Endometrium (tissue), 2 donors: Measurements from ENCODE around the gene USH1G.

Experiments used
- FAIRE-seq: peaks from 2 replicates; lab custom pipeline; 2012; peaks lifted over from hg19 to GRCh38; lab: Jason Lieb, UNC
- donor health status: control.
- donor health status: control.

USH1G gene

DNA sequence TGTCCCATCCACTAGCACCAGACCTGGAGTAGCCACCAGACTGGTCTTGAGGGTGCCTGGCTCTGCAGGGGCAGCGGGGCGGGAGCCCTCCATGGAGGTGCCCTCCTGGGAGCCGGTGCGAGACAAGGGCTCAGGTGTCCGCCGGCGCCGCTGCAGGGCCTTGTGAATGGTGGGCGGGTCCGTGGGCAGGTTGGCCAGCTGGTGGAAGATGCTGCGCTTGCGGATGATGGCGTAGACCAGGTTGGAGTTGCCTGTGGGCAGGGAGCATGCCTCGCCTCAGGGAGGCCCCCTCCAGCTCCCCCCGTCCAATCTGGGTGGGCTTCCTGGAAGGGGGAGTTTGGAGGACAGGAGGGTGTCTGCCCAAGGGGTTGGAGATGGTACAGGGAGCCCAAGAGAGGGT, 31.1 kb upstream of the USH1G start:
- no peak for FAIRE-seq

DNA sequence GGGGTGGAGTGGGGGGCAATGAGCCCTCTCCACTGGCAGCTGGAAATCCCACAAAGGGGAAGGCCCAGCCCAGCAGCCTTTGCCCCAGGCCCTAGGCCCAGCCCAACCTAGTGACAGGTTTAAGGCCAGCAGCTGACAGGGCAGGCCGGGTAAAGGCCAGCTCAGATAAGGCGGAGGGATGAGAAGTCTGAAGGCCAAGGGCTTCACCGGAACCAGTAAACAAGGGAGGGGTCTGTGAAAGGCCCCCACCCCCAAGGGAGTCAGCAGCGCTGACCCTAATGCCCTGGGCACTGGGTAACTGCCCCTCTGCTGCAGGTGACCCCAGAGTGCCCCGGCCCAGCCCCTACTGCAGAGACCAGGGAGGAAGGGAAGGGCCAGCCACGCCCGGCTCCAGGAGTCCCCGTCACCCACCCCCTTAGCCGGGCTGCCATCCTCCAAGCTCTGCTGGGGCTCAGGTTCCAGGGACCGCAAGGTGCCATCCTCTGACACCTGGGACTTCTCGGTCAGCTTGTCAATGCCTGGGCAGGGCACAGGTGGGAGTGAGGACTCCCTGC, 30.2 kb upstream of the USH1G start:
- no peak for FAIRE-seq

DNA sequence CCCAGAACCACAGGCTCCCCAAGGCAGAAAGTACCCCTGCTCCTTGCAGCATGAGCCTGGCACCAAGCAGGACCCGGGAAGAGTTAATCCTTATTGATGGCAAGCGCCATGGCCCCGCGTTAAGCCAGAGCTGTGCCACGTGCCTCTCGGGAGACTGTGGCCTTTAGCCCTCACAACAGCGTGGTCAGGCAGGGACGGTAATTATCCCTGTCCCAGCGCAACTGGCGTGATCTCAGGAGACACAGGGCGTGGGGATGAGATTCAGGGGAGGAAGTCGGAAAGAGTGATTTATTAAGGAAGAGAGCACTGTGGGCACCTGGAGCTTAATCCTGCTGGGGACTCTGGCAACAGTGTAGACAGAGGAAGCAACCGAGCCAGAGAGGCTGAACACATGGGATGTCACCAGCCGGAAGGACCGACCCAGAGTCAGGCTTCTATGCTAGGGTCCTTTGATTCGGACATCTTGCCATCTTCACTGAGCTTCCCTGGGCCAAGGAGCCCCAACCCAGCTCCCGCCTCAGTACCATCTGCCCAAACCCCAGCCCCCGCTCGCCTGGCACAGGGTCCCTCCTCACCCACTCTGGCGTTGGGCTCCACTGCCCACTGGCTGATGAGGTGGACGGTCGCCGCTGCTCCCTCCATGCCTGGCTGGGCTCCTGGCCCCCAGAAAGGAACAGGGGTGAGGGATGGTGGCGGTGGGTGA, 29.5 kb upstream of the USH1G start:
- FAIRE-seq = no peak

DNA sequence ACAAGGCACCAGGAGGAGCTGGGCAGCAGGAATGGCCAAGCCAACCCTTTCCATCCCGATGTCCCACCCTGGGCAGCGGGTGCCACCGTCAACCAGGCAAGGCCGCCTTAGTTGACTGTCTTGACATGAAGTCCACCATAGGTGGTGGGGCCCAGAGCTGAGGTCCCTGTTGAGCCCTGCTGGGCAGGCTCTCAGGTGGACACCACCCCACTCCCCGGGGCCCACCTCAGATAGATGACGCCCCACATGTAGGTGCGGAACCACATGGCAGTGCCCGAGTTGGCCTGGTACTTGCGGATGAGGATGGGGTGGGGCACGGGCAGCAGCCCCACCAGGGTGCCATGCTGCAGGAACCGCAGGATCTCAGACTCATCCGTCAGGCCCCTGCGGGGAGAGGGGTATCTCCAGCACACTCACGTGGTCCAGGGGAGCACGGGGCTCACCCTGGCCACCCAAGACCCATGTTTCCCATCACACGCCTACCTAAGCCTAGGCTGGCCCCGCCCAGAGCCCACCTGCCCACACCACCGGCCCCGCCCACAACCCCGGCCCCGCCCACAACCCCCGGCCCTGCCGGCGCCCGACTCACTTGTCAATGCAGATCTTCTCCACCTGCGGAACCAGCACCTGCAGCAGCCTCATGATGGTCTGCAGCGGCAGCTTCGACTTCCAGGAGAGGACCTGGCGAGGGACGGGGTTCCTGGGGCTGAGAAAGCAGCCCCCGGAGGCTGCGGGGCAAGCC, 28.8 kb upstream of the USH1G start:
- FAIRE-seq = no peak

DNA sequence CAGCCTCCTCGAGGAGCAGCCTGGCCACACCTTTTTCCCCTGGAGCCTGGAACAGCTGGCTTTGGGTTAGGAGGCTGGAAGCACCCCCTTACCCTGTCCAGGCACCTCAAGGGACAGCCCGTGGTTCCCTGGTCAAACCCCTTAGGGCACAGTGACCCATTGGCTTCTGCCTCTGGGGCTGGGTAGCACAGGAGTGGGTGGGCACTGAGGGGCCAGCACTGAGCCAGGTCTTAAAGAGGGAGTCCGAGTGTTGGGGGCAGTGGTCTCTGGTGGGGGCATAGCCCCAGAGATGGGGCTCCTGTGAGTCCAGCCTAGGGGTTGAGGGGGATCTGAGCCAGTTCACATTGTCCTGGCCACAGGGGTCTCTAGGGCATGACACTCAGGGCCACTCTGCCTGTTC, 28.0 kb upstream of the USH1G start:
- no peak for FAIRE-seq

DNA sequence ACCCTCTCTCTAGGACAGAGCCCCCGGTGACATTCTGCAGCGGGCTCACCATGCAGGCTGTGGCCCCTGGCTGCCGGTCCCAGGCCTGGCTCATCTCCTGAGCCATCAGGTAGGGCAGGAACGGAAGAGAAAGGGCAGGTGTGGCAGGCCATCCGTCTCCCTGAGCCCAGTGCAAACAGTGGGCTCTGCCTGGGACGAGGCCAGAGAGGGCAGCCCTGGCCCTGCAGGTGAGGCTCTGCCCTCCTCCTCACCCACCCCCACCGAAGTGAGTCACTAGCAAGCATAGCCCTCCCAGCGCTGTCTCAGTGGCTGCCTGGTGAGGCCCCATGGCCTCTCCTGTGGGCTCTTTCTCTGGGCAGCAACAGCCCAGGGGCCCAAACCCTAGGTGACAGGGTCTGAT, 27.2 kb upstream of the USH1G start:
- no peak for FAIRE-seq

DNA sequence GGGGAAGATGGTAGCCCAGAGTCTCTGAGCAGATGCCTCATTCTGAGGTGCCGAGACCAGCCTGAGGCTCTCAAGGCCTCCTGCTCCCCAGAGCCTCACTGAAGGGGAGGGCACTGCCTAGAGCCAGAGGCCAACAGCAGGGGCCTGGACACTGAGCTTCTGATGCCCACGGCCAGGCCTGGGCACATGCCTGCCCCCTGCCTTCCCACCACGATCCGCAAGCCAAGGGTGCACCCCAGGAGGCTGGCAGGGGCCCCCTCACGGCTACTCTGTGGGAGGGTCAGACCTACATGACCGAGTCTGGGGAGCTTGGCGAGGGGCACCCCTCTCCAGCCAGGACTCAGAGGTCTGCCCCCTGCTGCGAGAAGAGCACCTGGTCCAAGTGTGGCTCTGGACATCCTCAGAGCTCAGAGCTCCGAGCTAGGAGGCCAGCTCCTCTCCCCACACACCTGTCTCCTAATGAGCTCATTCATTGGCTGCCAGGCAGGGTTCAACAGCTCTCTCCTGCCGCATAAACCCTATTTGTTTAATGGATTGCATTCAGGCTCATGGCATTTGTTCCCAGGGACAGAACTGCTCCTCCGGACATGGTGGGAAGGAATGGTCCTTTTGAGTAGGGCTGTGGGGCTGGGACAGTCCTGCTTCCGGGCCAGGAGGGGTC, 26.5 kb upstream of the USH1G start:
- no peak for FAIRE-seq

DNA sequence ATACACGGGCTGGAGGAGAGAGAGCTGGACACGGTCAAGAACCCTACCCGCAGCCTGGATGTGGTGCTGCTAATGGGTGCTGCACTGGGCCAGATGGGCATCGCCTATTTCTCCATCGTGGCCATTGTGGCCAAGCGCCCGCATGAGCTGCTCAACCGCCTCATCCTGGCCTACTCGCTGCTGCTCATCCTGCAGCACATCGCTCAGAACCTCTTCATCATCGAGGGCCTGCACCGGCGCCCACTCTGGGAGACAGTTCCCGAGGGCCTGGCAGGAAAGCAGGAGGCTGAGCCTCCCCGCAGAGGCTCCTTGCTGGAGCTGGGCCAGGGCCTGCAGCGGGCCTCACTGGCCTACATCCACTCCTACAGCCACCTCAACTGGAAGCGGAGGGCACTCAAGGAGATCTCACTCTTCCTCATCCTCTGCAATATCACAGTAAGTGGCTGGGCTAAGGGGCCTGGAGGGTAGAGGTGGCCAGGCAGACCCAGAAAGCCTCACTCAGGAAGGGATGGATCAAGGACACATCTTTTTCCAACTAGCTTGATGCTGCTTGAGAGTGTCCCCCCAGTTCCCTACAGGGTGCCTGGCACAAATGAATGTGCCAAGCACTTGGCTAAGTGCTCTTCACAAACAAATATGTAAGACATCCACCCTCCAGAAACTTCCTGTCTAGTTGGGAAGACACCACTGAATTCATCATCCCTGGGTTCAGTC, 24.1 kb upstream of the USH1G start:
- no peak for FAIRE-seq

DNA sequence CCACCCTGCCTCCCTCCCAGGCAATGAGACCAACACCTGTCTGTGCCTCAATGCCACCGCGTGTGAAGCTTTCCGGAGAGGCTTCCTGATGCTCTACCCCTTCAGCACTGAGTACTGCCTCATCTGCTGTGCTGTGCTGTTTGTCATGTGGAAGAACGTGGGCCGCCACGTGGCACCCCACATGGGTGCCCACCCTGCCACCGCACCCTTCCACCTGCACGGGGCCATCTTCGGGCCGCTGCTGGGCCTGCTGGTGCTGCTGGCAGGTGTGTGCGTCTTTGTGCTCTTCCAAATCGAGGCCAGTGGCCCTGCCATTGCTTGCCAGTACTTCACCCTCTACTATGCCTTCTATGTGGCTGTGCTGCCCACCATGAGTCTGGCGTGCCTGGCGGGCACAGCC, 23.6 kb upstream of the USH1G start:
- FAIRE-seq = no peak

DNA sequence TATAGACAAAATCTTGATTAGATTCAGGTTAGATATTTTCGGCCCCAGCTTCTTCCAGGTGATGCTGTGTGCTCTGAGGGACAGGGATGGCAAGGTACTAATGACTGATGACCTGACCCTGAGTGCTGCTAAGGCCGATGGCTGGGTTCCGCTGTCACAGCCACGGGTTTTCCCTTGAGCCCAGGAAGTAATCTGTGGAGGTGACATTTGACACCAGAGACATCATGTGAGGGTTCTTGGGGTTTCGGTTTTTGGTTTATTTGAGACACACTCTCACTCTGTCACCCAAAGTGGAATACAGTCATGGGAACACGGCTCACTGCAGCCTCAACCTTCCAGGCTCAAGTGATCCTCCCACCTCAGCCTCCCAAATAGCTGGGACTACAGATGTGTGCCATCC, 22.5 kb upstream of the USH1G start:
- FAIRE-seq = no peak

DNA sequence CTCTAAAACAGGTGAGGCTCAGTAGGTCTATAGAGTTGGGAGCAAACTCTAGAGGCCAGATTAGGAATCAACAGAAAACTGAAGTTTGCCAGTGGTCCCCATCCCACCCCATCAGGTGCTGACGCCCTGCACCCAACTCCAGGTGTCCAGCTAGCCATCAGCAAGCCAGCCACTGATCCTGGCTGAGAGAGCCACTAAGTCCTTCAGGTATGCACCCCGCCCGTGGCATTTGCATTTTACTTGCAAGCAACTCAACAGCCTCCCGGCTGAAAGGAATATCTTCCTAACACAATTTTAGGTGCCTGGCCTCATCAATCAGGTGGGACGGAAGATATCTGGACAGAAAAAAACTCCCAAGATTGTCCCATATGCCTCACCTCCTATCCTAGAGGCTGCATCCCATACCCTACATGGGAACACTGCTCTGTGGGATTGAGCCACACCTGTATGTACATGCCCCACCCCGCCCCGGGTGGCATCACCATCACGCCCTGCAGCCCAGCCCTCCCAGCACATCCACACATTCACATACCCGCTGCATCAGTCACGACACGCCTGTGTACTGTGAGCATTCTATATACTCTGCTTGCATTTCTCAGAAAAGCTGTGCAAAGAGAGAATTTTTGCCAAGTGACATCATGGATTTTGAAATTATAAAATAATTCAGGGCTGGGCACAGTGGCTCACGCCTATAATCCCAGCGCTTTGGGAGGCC, 20.9 kb upstream of the USH1G start:
- no peak for FAIRE-seq

DNA sequence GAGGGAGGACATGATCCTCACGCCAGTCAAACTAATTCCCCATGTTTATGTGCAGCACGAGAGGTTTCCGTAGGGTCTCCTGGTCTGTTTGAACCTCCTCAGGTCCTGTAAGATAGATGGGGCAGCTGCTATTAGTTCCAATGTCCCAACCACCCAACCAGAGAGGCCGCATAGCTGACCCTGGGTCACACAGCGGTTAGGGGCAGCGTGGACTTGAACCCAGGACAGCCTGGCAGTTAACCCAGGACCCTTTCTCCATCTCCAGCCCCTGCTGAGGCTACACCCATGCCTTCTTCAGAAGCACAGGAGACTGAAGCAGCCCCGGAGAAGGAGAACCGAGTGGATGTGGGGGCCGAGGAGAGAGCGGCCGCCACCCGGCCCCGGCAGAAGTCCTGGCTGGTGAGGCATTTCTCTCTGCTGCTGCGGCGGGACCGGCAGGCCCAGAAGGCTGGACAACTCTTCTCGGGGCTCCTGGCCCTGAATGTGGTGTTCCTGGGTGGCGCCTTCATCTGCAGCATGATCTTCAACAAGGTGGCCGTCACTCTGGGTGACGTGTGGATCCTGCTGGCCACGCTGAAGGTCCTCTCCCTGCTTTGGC, 18.2 kb upstream of the USH1G start:
- FAIRE-seq = no peak

DNA sequence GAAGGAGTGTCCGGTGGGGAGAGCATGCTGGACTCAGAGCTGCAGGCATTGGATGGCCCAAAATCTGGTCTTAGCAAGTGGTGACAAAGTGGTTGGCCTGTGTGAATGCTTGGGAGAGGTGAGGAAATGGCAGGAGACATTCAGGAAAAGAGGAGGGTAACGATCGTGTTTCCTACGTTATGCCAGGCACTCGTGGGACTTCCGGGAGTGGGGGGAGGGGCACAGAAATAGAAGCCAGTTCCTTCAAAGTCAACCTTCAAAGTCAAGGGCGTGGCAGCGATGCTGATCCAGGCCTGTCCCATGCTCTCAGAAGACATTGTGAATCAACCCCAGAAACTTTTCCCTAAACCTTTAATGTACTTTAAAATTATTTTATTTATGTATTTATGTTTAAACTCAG, 16.5 kb upstream of the USH1G start:
- FAIRE-seq = no peak

DNA sequence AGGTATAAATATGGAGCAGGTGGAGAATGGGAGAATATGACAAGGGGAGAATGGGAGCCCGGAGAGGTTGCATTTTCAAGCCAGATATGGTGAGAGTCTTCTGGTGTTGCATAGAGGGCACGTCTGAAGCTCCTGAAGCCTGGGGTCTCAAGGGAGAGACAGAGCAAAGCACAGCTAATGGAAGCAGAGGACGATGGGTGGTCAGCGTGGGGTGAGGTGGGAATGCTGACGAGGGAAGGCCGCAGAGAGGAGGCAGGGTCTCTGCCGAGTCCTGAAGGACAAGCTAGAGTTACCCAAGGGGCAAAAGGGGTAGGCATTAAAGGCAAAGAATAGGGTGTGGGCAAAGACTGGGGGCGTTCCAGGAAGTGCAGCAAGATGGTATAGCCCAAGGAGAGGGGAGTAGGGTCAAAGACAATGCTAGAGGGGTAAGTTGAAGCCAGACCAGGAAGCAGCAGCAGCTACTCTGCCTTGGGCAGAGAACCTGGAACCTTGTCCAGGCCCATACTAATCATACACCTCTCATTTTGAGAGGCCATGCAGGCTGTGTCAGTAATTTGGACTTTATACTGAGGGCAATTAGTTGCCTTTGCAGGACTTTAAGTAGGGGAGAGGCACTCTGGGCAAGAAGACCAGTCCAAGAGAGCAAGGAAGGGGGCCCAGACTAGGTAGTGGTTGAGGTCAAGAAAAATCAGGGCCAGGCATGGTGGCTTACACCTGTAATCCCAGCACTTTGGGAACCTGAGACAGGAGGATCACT, 15.3 kb upstream of the USH1G start:
- no peak for FAIRE-seq

DNA sequence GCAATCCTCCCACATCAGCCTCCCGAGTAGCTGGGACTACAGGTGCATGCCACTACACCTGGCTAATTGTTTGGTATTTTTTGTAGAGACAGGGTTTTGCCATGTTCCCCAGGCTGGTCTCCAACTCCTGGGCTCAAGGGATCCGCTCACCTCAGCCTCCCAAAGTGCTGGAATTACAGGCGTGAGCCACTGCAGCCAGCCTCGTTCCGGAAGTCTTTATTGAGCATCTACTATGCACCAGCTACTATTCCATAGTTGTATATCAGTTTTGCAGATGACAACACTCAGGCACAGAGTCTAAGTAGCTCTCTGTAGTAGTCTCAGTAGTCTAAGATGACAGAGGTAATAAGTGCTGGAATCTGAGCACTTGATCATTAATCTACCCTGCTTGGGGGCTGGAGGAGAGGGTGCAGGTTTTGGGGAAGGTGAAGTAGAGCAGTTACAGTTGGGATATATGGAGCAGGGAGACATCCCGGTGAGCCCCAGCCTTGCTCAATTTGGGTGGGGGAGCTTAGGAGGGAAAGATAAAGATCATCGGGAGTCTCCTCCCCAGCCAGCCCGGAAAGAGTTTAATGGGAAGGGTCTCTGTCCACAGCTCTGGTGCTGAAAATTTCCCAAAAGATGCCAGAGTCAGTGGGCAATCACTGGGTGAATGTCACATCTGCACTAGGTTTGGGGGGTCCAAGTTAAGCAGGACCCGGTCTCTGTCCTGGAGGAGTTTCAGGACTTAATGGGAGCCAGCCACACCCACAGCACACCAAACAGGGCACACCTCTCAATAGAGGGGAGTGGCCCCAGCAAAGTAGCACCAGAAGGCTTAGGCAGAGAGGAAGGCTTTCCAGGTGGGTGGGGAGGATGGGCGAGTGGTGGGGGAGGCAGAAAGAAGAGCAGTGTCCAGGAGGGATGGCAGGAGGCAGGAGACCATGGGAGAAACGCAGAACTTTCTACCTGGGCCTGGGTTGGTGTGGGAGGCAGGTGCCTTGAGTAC, 14.3 kb upstream of the USH1G start:
- no peak for FAIRE-seq

DNA sequence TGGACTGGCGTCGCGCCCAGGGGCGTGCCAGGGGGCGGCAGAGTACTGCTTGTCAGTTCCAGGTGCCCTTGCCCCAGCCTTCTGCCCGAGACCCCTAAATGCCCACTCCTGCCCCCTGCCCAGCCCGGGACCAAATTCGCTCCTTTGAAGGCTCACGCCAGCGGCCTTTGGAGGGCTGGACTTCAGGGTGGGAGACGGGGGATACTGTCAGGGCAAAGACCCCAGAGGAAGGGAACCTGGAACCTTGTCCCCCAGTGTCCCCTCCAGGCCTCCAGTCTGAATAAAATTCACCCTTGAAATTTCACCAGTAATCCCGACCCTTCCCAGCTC, 13.4 kb upstream of the USH1G start:
- no peak for FAIRE-seq

DNA sequence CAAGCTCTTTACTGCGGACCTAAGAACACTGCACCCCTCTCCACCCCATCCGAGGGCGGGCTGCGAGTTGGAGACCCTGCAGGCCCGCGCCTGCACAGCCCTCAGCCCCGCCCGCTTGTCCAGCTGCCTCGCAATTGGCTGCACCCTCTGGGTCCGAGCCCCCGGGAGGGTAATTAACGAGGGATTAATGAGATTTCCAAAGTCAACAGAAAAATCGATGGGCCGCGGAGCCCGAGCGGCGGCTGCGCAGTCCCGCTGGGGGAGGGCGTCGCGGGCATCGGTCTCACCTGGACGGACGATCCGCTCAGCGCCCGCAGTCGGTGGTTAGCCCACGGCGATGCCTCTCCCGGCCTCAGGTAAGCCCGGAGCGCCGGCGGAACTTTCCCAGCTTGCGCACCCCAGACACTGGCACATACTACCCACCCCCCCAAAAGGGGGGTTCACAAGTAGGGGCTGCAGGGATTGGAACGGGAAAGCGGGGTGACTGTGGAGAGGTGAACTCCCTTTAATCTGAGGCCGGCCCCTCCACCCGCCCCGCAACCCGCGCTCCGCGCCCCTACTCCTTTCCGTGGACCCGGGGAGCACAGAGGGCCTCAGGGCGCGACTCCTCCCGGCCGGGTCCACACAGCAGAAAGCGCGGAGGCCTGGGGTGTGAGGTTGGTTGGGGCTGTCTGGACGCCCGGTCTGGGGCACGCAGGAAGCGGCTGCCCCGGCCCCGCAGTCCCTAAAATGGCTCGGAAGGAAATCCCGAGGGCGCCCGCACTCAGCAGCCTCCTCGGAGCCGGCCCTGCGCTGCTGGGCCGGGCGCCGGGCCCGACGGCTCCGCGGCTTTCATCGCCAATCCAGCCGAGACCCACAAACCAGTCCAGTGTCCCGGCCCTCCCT, 12.8 kb upstream of the USH1G start, which contains the start of gene OTOP3:
Gene OTOP3, plus strand, starts transcription at position 314 of the 885 bp plus-strand sequence. Its CDS starts 24 bp downstream, at position 338.
- FAIRE-seq = no peak

DNA sequence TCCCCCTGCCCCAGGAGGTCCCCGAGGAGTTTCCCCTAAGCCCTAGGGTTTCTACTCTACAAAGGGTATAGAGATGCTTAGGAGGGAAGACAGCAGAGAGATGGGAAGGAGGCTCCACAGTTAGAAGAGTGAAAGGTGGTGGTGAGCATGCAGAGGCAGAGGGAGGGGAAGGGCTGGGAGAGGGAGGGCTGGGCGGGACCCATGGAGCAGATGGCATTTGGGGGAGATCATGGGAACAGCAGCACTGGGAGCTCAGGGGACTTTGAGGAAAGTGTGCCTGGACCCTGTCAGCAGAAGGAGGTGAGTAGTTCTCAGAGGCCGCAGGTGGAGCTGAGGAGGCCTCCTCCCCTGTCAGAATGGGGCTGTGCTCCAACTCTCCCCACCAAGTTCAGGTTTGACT, 12.0 kb upstream of the USH1G start:
- no peak for FAIRE-seq
